HepG2 (cell line): ENCODE measurements around the gene HNRNPC. TPM values are rescaled to one million over a fixed set of nuclear protein-coding genes. Genes with fewer than 3 reads are reported as not detected.

Source experiments
- ARNT2 ChIP-seq: sonication (generic); formaldehyde crosslinking; IDR thresholded peaks from 2 replicates; pipeline ENCODE4 v1.8.0; 2022; ENCODE audit warnings: mild to moderate bottlenecking, low read depth, missing genetic modification reagents, moderate library complexity
- ATM ChIP-seq: fragments of 450-650 bp; IDR thresholded peaks from 2 replicates; pipeline ENCODE4 v1.7.1; 2017; ENCODE audit warnings: mild to moderate bottlenecking, borderline replicate concordance
- BCL6 ChIP-seq: IDR thresholded peaks from 2 replicates; pipeline ENCODE4 v1.6.1; 2016; ENCODE audit warnings: missing genetic modification reagents, missing compliant biosample characterization
- IRF2 ChIP-seq: IDR thresholded peaks from 2 replicates; pipeline ENCODE4 v1.6.1; 2018; ENCODE audit warnings: missing genetic modification reagents, missing compliant biosample characterization
- NCOA2 ChIP-seq: sonication (generic); formaldehyde crosslinking; IDR thresholded peaks from 2 replicates; pipeline ENCODE4 v1.8.0; 2022; ENCODE audit warnings: inconsistent platforms
- NFE2 ChIP-seq: sonication (generic); formaldehyde crosslinking; IDR thresholded peaks from 2 replicates; pipeline ENCODE4 v1.4.0; 2020; ENCODE audit warnings: missing genetic modification reagents
- SAP130 ChIP-seq: IDR thresholded peaks from 2 replicates; pipeline ENCODE4 v1.6.1; 2016; ENCODE audit warnings: low read depth
- STAG1 ChIP-seq: sonication (generic); formaldehyde crosslinking; IDR thresholded peaks from 2 replicates; pipeline ENCODE4 v1.4.0; 2020; ENCODE audit warnings: missing genetic modification reagents
- TAF15 ChIP-seq: fragments of 200-400 bp; formaldehyde crosslinking; IDR thresholded peaks from one replicate; pipeline ENCODE4 v1.6.1; 2018; ENCODE audit warnings: mild to moderate bottlenecking, low read depth, low read length; ENCODE audit not compliant: poor library complexity, severe bottlenecking
- TP53 ChIP-seq: sonication (generic); formaldehyde crosslinking; conservative IDR thresholded peaks from 2 replicates; pipeline ENCODE4 v1.4.0; 2020; ENCODE audit warnings: missing genetic modification reagents
- ZMYM4 ChIP-seq: sonication (generic); formaldehyde crosslinking; IDR thresholded peaks from 2 replicates; pipeline ENCODE4 v1.8.1; 2023; ENCODE audit warnings: mild to moderate bottlenecking, missing genetic modification reagents
- ZNF546 ChIP-seq: sonication (generic); formaldehyde crosslinking; conservative IDR thresholded peaks from 2 replicates; pipeline ENCODE4 v1.8.1; 2023; ENCODE audit warnings: mild to moderate bottlenecking, missing genetic modification reagents
- ZNF549 ChIP-seq: sonication (generic); formaldehyde crosslinking; IDR thresholded peaks from 2 replicates; pipeline ENCODE4 v1.5.0; 2020; ENCODE audit warnings: missing genetic modification reagents
- ZNF598 ChIP-seq: sonication (generic); formaldehyde crosslinking; IDR thresholded peaks from 2 replicates; pipeline ENCODE4 v1.5.1; 2020; ENCODE audit warnings: mild to moderate bottlenecking, missing genetic modification reagents, borderline replicate concordance
- ZNF773 ChIP-seq: sonication (generic); formaldehyde crosslinking; IDR thresholded peaks from 2 replicates; pipeline ENCODE4 v1.4.0; 2020; ENCODE audit warnings: missing genetic modification reagents, borderline replicate concordance
- polyA plus RNA-seq, 8 experiments: library from polyadenylated mRNA; depleted of rRNA in 3 of 8; stranded (reverse) in 7 of 8; unstranded in 1 of 8; fragments of >200 nt; fragmentation: Illumina TruSeq in 4 of 8; extraction: Trizol in 4 of 8; gene quantifications; 2 replicates each; pipeline versions ENCODE4 v1.2.1 to v1.2.3, GENCODE V29; 2011 to 2016; ENCODE audit warnings: low read depth in 4 of 8, missing spikeins in 1 of 8, mixed read lengths in 1 of 8; ENCODE audit not compliant: insufficient read depth in 1 of 8
- total RNA-seq, 5 experiments: library from RNA; depleted of rRNA; stranded (reverse); fragments of >200 nt; fragmentation: Illumina TruSeq; extraction: Trizol; gene quantifications; 2 replicates each; pipeline ENCODE4 v1.2.3, GENCODE V29; 2016; ENCODE audit warnings: low read depth in 1 of 5
- TF ChIP-seq, protein P1 (sequence below): sonication (generic); formaldehyde crosslinking; IDR thresholded peaks from 2 replicates; pipeline ENCODE4 v1.9.0; 2021; ENCODE audit warnings: missing genetic modification reagents, borderline replicate concordance
- TF ChIP-seq, protein P2 (sequence below): sonication (generic); formaldehyde crosslinking; IDR thresholded peaks from 2 replicates; pipeline ENCODE4 v1.4.0; 2020; ENCODE audit warnings: missing genetic modification reagents
- TF ChIP-seq, protein P3 (sequence below): sonication (generic); formaldehyde crosslinking; IDR thresholded peaks from 2 replicates; pipeline ENCODE4 v1.4.0; 2020; ENCODE audit warnings: missing genetic modification reagents

The HNRNPC gene
- total and polyA plus RNA-seq, 2 of the 13 experiments (the other 11 are each of a cell fraction or from before 2014, with no cell fraction given), result 628 to 1,099 TPM

DNA sequence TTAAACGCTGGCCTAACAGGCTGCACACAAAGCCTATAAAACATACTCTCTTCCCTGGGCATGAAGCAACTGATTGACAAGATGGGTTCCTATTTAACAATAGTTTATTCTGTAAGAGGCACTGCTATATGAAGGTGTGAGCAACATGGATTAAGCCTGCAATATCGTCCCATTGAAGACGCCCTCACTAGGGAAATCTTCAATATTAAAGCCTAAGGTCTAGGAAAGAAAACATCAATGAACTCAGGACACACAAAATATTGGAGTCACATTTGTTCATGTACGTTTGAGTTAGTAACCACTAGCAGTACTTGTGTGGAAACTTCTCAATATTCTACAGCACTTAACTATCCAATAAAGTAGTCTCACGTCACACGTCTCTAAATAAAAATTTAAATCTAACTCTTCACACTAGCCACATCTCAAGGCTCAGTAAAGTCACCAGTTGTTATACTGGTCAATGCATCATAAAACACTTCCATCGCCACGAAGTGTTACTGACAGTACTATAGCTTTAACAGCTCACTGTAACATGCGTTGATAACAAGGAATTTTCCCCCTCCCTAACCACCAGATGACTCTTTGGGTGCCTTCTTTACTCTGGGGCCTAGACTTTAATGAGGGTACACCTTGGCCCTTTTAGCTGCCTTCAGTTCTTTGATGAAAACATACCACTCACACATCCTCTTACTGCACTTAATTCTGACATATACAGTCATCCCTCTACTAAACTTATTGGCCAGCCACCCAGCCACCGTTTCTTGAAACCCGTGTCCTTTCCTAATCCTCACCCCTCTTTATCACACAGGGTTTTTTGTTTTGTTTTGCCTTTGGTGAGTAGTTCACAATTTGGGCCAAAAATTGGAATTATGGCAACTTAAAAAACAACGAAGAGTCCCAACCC is 63.3 kb downstream of the HNRNPC start (continued):
- TF ChIP-seq, protein P1, sequence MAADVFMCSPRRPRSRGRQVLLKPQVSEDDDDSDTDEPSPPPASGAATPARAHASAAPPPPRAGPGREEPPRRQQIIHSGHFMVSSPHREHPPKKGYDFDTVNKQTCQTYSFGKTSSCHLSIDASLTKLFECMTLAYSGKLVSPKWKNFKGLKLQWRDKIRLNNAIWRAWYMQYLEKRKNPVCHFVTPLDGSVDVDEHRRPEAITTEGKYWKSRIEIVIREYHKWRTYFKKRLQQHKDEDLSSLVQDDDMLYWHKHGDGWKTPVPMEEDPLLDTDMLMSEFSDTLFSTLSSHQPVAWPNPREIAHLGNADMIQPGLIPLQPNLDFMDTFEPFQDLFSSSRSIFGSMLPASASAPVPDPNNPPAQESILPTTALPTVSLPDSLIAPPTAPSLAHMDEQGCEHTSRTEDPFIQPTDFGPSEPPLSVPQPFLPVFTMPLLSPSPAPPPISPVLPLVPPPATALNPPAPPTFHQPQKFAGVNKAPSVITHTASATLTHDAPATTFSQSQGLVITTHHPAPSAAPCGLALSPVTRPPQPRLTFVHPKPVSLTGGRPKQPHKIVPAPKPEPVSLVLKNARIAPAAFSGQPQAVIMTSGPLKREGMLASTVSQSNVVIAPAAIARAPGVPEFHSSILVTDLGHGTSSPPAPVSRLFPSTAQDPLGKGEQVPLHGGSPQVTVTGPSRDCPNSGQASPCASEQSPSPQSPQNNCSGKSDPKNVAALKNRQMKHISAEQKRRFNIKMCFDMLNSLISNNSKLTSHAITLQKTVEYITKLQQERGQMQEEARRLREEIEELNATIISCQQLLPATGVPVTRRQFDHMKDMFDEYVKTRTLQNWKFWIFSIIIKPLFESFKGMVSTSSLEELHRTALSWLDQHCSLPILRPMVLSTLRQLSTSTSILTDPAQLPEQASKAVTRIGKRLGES (CRISPR knock-in tag), result no peak
- TF ChIP-seq SAP130 (CRISPR knock-in tag) (no peak), TP53 (CRISPR knock-in tag) (no peak), IRF2 (CRISPR knock-in tag) (0 out of 2 replicates have a peak, but pooled peaks have one; percentile 22), ARNT2 (CRISPR knock-in tag) (no peak), ZNF598 (no peak), NFE2 (CRISPR knock-in tag) (no peak), ZNF549 (no peak), ZNF773 (no peak), BCL6 (CRISPR knock-in tag) (no peak), TAF15 (no peak), STAG1 (no peak), NCOA2 (CRISPR knock-in tag) (0 out of 2 replicates have a peak, but pooled peaks have one; percentile 35), ZMYM4 (CRISPR knock-in tag) (no peak), ATM (no peak), ZNF546 (CRISPR knock-in tag) (no peak)
- TF ChIP-seq, protein P2, sequence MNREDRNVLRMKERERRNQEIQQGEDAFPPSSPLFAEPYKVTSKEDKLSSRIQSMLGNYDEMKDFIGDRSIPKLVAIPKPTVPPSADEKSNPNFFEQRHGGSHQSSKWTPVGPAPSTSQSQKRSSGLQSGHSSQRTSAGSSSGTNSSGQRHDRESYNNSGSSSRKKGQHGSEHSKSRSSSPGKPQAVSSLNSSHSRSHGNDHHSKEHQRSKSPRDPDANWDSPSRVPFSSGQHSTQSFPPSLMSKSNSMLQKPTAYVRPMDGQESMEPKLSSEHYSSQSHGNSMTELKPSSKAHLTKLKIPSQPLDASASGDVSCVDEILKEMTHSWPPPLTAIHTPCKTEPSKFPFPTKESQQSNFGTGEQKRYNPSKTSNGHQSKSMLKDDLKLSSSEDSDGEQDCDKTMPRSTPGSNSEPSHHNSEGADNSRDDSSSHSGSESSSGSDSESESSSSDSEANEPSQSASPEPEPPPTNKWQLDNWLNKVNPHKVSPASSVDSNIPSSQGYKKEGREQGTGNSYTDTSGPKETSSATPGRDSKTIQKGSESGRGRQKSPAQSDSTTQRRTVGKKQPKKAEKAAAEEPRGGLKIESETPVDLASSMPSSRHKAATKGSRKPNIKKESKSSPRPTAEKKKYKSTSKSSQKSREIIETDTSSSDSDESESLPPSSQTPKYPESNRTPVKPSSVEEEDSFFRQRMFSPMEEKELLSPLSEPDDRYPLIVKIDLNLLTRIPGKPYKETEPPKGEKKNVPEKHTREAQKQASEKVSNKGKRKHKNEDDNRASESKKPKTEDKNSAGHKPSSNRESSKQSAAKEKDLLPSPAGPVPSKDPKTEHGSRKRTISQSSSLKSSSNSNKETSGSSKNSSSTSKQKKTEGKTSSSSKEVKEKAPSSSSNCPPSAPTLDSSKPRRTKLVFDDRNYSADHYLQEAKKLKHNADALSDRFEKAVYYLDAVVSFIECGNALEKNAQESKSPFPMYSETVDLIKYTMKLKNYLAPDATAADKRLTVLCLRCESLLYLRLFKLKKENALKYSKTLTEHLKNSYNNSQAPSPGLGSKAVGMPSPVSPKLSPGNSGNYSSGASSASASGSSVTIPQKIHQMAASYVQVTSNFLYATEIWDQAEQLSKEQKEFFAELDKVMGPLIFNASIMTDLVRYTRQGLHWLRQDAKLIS, result 0 out of 2 replicates have a peak, but pooled peaks have one; percentile 65
- TF ChIP-seq, protein P3, sequence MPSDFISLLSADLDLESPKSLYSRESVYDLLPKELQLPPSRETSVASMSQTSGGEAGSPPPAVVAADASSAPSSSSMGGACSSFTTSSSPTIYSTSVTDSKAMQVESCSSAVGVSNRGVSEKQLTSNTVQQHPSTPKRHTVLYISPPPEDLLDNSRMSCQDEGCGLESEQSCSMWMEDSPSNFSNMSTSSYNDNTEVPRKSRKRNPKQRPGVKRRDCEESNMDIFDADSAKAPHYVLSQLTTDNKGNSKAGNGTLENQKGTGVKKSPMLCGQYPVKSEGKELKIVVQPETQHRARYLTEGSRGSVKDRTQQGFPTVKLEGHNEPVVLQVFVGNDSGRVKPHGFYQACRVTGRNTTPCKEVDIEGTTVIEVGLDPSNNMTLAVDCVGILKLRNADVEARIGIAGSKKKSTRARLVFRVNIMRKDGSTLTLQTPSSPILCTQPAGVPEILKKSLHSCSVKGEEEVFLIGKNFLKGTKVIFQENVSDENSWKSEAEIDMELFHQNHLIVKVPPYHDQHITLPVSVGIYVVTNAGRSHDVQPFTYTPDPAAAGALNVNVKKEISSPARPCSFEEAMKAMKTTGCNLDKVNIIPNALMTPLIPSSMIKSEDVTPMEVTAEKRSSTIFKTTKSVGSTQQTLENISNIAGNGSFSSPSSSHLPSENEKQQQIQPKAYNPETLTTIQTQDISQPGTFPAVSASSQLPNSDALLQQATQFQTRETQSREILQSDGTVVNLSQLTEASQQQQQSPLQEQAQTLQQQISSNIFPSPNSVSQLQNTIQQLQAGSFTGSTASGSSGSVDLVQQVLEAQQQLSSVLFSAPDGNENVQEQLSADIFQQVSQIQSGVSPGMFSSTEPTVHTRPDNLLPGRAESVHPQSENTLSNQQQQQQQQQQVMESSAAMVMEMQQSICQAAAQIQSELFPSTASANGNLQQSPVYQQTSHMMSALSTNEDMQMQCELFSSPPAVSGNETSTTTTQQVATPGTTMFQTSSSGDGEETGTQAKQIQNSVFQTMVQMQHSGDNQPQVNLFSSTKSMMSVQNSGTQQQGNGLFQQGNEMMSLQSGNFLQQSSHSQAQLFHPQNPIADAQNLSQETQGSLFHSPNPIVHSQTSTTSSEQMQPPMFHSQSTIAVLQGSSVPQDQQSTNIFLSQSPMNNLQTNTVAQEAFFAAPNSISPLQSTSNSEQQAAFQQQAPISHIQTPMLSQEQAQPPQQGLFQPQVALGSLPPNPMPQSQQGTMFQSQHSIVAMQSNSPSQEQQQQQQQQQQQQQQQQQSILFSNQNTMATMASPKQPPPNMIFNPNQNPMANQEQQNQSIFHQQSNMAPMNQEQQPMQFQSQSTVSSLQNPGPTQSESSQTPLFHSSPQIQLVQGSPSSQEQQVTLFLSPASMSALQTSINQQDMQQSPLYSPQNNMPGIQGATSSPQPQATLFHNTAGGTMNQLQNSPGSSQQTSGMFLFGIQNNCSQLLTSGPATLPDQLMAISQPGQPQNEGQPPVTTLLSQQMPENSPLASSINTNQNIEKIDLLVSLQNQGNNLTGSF, result no peak
